ENCODE measurements around the gene ELFN2.

- TF ChIP-seq CTCF (IDR thresholded peaks at IDR 0.05) (no peak), POLR2A (IDR thresholded peaks at IDR 0.05) (no peak)
Measured at GRCh38 chr22:37406441-37407235, 20.6 kb downstream of the ELFN2 start.
